ENCODE measurements around the gene PRSS2. TPM values are rescaled to one million over a fixed set of nuclear protein-coding genes. Genes with fewer than 3 reads are reported as not detected.
"Not testable (repeated sequence)": the region's sequence is repeated elsewhere in the genome, so short reads cannot be mapped to it uniquely, and the experiment has no call there.

PRSS2 gene
- total RNA-seq, 1 donor from 2014 or later: not detected

GRCh38 chr7:142767451-142767850 is 3.3 kb upstream of the PRSS2 start:
- no peak for TF ChIP-seq CTCF (IDR thresholded peaks at IDR 0.05; ENCODE audit: borderline replicate concordance)
- intact Hi-C loops (cut with micrococcal nuclease): no loop called here

GRCh38 chr7:142767861-142768260 is 2.9 kb upstream of the PRSS2 start:
- Histone ChIP-seq H3K4me3 (no peak overlapping the region), H3K9me3 (replicated peaks) (no peaks in the 10 kb centered on the region), H3K27ac (replicated peaks) (no peak overlapping the region), H3K27me3 (ENCODE audit: low read depth) (peaks cover 18% of the 10 kb centered on the region), H3K36me3 (no peaks in the 10 kb centered on the region), H3K4me1 (no peaks in the 10 kb centered on the region)
- DNase-seq: no peak
- no peak for TF ChIP-seq CTCF (IDR thresholded peaks at IDR 0.05; ENCODE audit: borderline replicate concordance)
- intact Hi-C loops (cut with micrococcal nuclease): no loop called here

More at GRCh38 chr7:142767451-142767850, 3.3 kb upstream of the PRSS2 start:
- Histone ChIP-seq H3K36me3 (no peaks in the 10 kb centered on the region), H3K4me1 (no peaks in the 10 kb centered on the region), H3K27me3 (ENCODE audit: low read depth) (peaks cover 18% of the 10 kb centered on the region), H3K4me3 (no peak overlapping the region), H3K9me3 (replicated peaks) (no peaks in the 10 kb centered on the region), H3K27ac (replicated peaks) (no peak overlapping the region)
- DNase-seq: no peak

GRCh38 chr7:142768885-142769284 is 1.9 kb upstream of the PRSS2 start:
- H3K4me3 ChIP-seq; DNase-seq; H3K27ac ChIP-seq (replicated peaks); H3K36me3 ChIP-seq; H3K4me1 ChIP-seq; H3K9me3 ChIP-seq (replicated peaks); intact Hi-C loops (cut with micrococcal nuclease): not testable (repeated sequence)
- peaks cover 18% of the 10 kb centered on the region for H3K27me3 ChIP-seq (ENCODE audit: low read depth)

GRCh38 chr7:142771353-142771723 is 568 bp downstream of the PRSS2 start:
- no peak for DNase-seq
- no peak overlapping the region for H3K4me3 ChIP-seq
- no peaks in the 10 kb centered on the region for H3K36me3 ChIP-seq
- TF ChIP-seq CTCF (IDR thresholded peaks at IDR 0.05; ENCODE audit: borderline replicate concordance): no peak
- H3K9me3 ChIP-seq (replicated peaks): no peaks in the 10 kb centered on the region
- peaks cover 18% of the 10 kb centered on the region for H3K27me3 ChIP-seq (ENCODE audit: low read depth)
- no peak overlapping the region for H3K27ac ChIP-seq (replicated peaks)
- no peaks in the 10 kb centered on the region for H3K4me1 ChIP-seq
- intact Hi-C loops (cut with micrococcal nuclease): no loop called here

- H3K27me3 ChIP-seq (ENCODE audit: low read depth): peaks cover 18% of the 10 kb centered on the region
- TF ChIP-seq CTCF (IDR thresholded peaks at IDR 0.05; ENCODE audit: borderline replicate concordance): no peak
Measured at GRCh38 chr7:142772051-142772450, 1.3 kb downstream of the PRSS2 start.

GRCh38 chr7:142772673-142773072 is 1.9 kb downstream of the PRSS2 start:
- intact Hi-C loops (cut with micrococcal nuclease): no loop called here
- Histone ChIP-seq H3K27me3 (ENCODE audit: low read depth) (peaks cover 18% of the 10 kb centered on the region), H3K9me3 (replicated peaks) (no peaks in the 10 kb centered on the region), H3K36me3 (no peaks in the 10 kb centered on the region), H3K4me3 (no peak overlapping the region), H3K4me1 (no peaks in the 10 kb centered on the region), H3K27ac (replicated peaks) (no peak overlapping the region)
- no peak for TF ChIP-seq CTCF (IDR thresholded peaks at IDR 0.05; ENCODE audit: borderline replicate concordance)
- DNase-seq: no peak

More at GRCh38 chr7:142772051-142772450, 1.3 kb downstream of the PRSS2 start:
- no peak for DNase-seq
- no peaks in the 10 kb centered on the region for H3K9me3 ChIP-seq (replicated peaks)
- H3K27ac ChIP-seq (replicated peaks): no peak overlapping the region
- H3K4me3 ChIP-seq: no peak overlapping the region
- no peaks in the 10 kb centered on the region for H3K4me1 ChIP-seq
- no peaks in the 10 kb centered on the region for H3K36me3 ChIP-seq
- intact Hi-C loops (cut with micrococcal nuclease): no loop called here
